ENCODE results near the gene SPOP.
"Not testable (repeated sequence)": the region's sequence is repeated elsewhere in the genome, so short reads cannot be mapped to it uniquely, and the experiment has no call there.

Gene SPOP

GRCh38 chr17:49664706-49665211 is 13.1 kb downstream of the SPOP start:
- DNase-seq (ENCODE audit: low read depth, low spot score): no peak
- H3K27ac ChIP-seq: no peak overlapping the region

- no peak for DNase-seq (ENCODE audit: low read depth, low spot score)
- H3K27ac ChIP-seq: no peak overlapping the region
Measured at GRCh38 chr17:49659661-49660382, 18.1 kb downstream of the SPOP start.

- H3K27ac ChIP-seq: no peak overlapping the region
- DNase-seq (ENCODE audit: low read depth, low spot score): no peak
Measured at GRCh38 chr17:49656247-49656646, 21.6 kb downstream of the SPOP start.

GRCh38 chr17:49647256-49647585 is 30.7 kb downstream of the SPOP start:
- peak overlapping the region; percentile 96 for H3K27ac ChIP-seq
- no peak for DNase-seq (ENCODE audit: low read depth, low spot score)

- H3K27ac ChIP-seq: peak overlapping the region; percentile 96
- peak; percentile 36 for DNase-seq (ENCODE audit: low read depth, low spot score)
Measured at GRCh38 chr17:49646391-49647255, 31.3 kb downstream of the SPOP start.

GRCh38 chr17:49646056-49646390 is 31.9 kb downstream of the SPOP start:
- DNase-seq (ENCODE audit: low read depth, low spot score): not testable (repeated sequence)
- peak overlapping the region; percentile 96 for H3K27ac ChIP-seq

- no peak for DNase-seq (ENCODE audit: low read depth, low spot score)
- peak overlapping the region; percentile 96 for H3K27ac ChIP-seq
Measured at GRCh38 chr17:49645654-49646053, 32.2 kb downstream of the SPOP start.

GRCh38 chr17:49640556-49640955 is 37.3 kb downstream of the SPOP start:
- H3K27ac ChIP-seq: no peak overlapping the region
- no peak for DNase-seq (ENCODE audit: low read depth, low spot score)

GRCh38 chr17:49638818-49639217 is 39.1 kb downstream of the SPOP start:
- DNase-seq (ENCODE audit: low read depth, low spot score): no peak
- H3K27ac ChIP-seq: no peak overlapping the region

GRCh38 chr17:49637739-49638138 is 40.2 kb downstream of the SPOP start:
- H3K27ac ChIP-seq: no peak overlapping the region
- DNase-seq (ENCODE audit: low read depth, low spot score): no peak

GRCh38 chr17:49637050-49637449 is 40.8 kb downstream of the SPOP start:
- DNase-seq (ENCODE audit: low read depth, low spot score): no peak
- no peak overlapping the region for H3K27ac ChIP-seq

GRCh38 chr17:49635121-49635520 is 42.8 kb downstream of the SPOP start:
- no peak overlapping the region for H3K27ac ChIP-seq
- DNase-seq (ENCODE audit: low read depth, low spot score): no peak

- H3K27ac ChIP-seq: no peak overlapping the region
- no peak for DNase-seq (ENCODE audit: low read depth, low spot score)
Measured at GRCh38 chr17:49634485-49634860, 43.4 kb downstream of the SPOP start.

- no peak overlapping the region for H3K27ac ChIP-seq
- DNase-seq (ENCODE audit: low read depth, low spot score): no peak
Measured at GRCh38 chr17:49633762-49634484, 44.0 kb downstream of the SPOP start.

- DNase-seq (ENCODE audit: low read depth, low spot score): no peak
- H3K27ac ChIP-seq: no peak overlapping the region
Measured at GRCh38 chr17:49633250-49633649, 44.6 kb downstream of the SPOP start.

GRCh38 chr17:49632201-49632600 is 45.7 kb downstream of the SPOP start:
- H3K27ac ChIP-seq: no peak overlapping the region
- no peak for DNase-seq (ENCODE audit: low read depth, low spot score)

- H3K27ac ChIP-seq: no peak overlapping the region
- DNase-seq (ENCODE audit: low read depth, low spot score): no peak
Measured at GRCh38 chr17:49631496-49631895, 46.4 kb downstream of the SPOP start.

GRCh38 chr17:49630113-49630900 is 47.6 kb downstream of the SPOP start:
- H3K27ac ChIP-seq: no peak overlapping the region
- no peak for DNase-seq (ENCODE audit: low read depth, low spot score)

GRCh38 chr17:49629447-49629846 is 48.5 kb downstream of the SPOP start:
- no peak overlapping the region for H3K27ac ChIP-seq
- no peak for DNase-seq (ENCODE audit: low read depth, low spot score)

GRCh38 chr17:49624896-49625295 is 53.0 kb downstream of the SPOP start:
- no peak for DNase-seq (ENCODE audit: low read depth, low spot score)
- no peak overlapping the region for H3K27ac ChIP-seq
